Caco-2 (cell line): Measurements from ENCODE around the gene SPOCK1. TPM values are rescaled to one million over a fixed set of nuclear protein-coding genes. Genes with fewer than 3 reads are reported as not detected.

Source experiments
- BruUV-seq: library from RNA; stranded (reverse); fragments of 400-500 nt; replicated peaks from 2 replicates; lab custom pipeline; 2021; lab: Mats Ljungman, UMichigan
- CTCF ChIA-PET: fragments of 300-600 bp; sonication (Branson Sonifier 250); formaldehyde crosslinking; loops from one replicate; lab custom pipeline; 2022; ENCODE audit warnings: antibody characterized with exemption; lab: Charles Lee
- POLR2A ChIA-PET: fragments of 300-600 bp; sonication (Branson Sonifier 250); formaldehyde crosslinking; loops from one replicate; lab custom pipeline; 2022; ENCODE audit warnings: antibody characterized with exemption; lab: Charles Lee
- DNase-seq, 2 experiments: peaks; one replicate each; pipeline versions ENCODE4 v3.0.0 to v3.0.0-alpha.2; 2020 to 2022
- H3K27me3 ChIP-seq: replicated peaks from 2 replicates; pipeline ENCODE4 v1.6.0; 2011; ENCODE audit warnings: low read length; ENCODE audit not compliant: control insufficient read depth, insufficient read depth
- H3K36me3 ChIP-seq: 2 replicates; pipeline ENCODE4 v1.5.1; 2011; ENCODE audit warnings: low read length; ENCODE audit not compliant: control insufficient read depth, insufficient read depth
- H3K4me1 ChIP-seq: fragments of 250-450 bp; sonication (Bioruptor Pico); 2 replicates; pipeline ENCODE4 v1.5.1; 2020; ENCODE audit warnings: mild to moderate bottlenecking
- H3K4me3 ChIP-seq: 2 replicates; pipeline ENCODE4 v1.5.1; 2011; ENCODE audit warnings: low read depth, mild to moderate bottlenecking, control low read depth, low read length
- H3K9me3 ChIP-seq: fragments of 250-450 bp; sonication (Bioruptor Pico); 2 replicates; pipeline ENCODE4 v1.5.1; 2020; ENCODE audit warnings: mild to moderate bottlenecking, moderate library complexity
- H3K27ac Mint-ChIP-seq: one replicate; pipeline ENCODE4 v1.8.0; 2022; ENCODE audit warnings: mixed read lengths; ENCODE audit not compliant: unreplicated experiment
- H3K27me3 Mint-ChIP-seq: one replicate; pipeline ENCODE4 v1.8.0; 2022; ENCODE audit warnings: mixed read lengths; ENCODE audit not compliant: insufficient read depth, unreplicated experiment
- H3K36me3 Mint-ChIP-seq: one replicate; pipeline ENCODE4 v1.8.0; 2022; ENCODE audit warnings: mild to moderate bottlenecking, mixed read lengths; ENCODE audit not compliant: insufficient read depth, unreplicated experiment
- H3K4me1 Mint-ChIP-seq: one replicate; pipeline ENCODE4 v1.8.0; 2022; ENCODE audit warnings: low read depth, mixed read lengths; ENCODE audit not compliant: unreplicated experiment
- H3K4me3 Mint-ChIP-seq: one replicate; pipeline ENCODE4 v1.8.0; 2022; ENCODE audit warnings: mild to moderate bottlenecking, moderate library complexity, mixed read lengths; ENCODE audit not compliant: unreplicated experiment
- H3K9me3 Mint-ChIP-seq: one replicate; pipeline ENCODE4 v1.8.0; 2022; ENCODE audit warnings: mixed read lengths; ENCODE audit not compliant: unreplicated experiment
- CTCF ChIP-seq, 2 experiments: fragments of 200-600 bp in 1 of 2; IDR thresholded peaks; 1 replicate in 1 of 2; 2 replicates in 1 of 2; pipeline versions ENCODE4 v1.5.1 to v1.8.0; 2011 to 2022; ENCODE audit warnings: antibody characterized with exemption in 1 of 2, control low read depth in 1 of 2, inconsistent platforms in 1 of 2, low read depth in 1 of 2, low read length in 1 of 2, mild to moderate bottlenecking in 1 of 2, moderate library complexity in 1 of 2; ENCODE audit not compliant: insufficient read depth in 1 of 2, severe bottlenecking in 1 of 2, unreplicated experiment in 1 of 2
- intact Hi-C: fragments of 100-400 bp; cut with micrococcal nuclease; formaldehyde crosslinking; loops from one replicate; pipeline ENCODE4 v1.10.0; 2022; ENCODE audit not compliant: unreplicated experiment
- total RNA-seq: library from RNA; stranded (reverse); gene quantifications from 2 replicates; pipeline ENCODE4 v1.2.3, GENCODE V29; 2022

SPOCK1 gene
- total RNA-seq, 1 experiment from 2014 or later, result not detected

- no peak for DNase-seq
Measured at GRCh38 chr5:137085206-137085605, 413.9 kb downstream of the SPOCK1 start.

GRCh38 chr5:137084016-137084415, 415.1 kb downstream of the SPOCK1 start:
- ChIA-PET POLR2A (no interaction called here), CTCF (no interaction called here)

More at GRCh38 chr5:137085206-137085605, 413.9 kb downstream of the SPOCK1 start:
- ChIA-PET POLR2A (no interaction called here), CTCF (interaction anchor here (1.1 kb wide), 1 partner anchor 20 kb away, joined by 3 read pairs; no protein-coding TSS in a partner anchor)
- H3K4me3 Mint-ChIP-seq, result no peak overlapping the region
- no TSS peak for BruUV-seq
- Histone ChIP-seq H3K36me3 (no peaks in the 10 kb centered on the region), H3K4me3 (no peak overlapping the region), H3K9me3 (no peaks in the 10 kb centered on the region), H3K27me3 (no peaks in the 10 kb centered on the region; the same call in 1 of the 2 replicates), H3K4me1 (no peaks in the 10 kb centered on the region)
- no peaks in the 10 kb centered on the region for H3K36me3 Mint-ChIP-seq
- peaks cover 17% of the 10 kb centered on the region for H3K27me3 Mint-ChIP-seq
- H3K4me1 Mint-ChIP-seq, result no peaks in the 10 kb centered on the region
- H3K9me3 Mint-ChIP-seq, result no peaks in the 10 kb centered on the region
- no peak overlapping the region for H3K27ac Mint-ChIP-seq
- intact Hi-C loops, result no loop called here
- TF ChIP-seq CTCF (IDR thresholded peaks at IDR 0.05; ENCODE audit: insufficient read depth in 1 of 2, low read depth in 1 of 2, low read length in 1 of 2, severe bottlenecking in 1 of 2, unreplicated experiment in 1 of 2), result no peak

GRCh38 chr5:137082951-137083350, 416.2 kb downstream of the SPOCK1 start:
- H3K9me3 ChIP-seq, result no peaks in the 10 kb centered on the region
- DNase-seq, result no peak
- ChIA-PET CTCF (no interaction called here), POLR2A (interaction anchor here (0.5 kb wide), 1 partner anchor 12 kb away, joined by 4 read pairs; no protein-coding TSS in a partner anchor)
- H3K4me1 ChIP-seq, result no peaks in the 10 kb centered on the region
- Mint-ChIP-seq H3K27ac (no peak overlapping the region), H3K4me1 (no peaks in the 10 kb centered on the region), H3K9me3 (no peaks in the 10 kb centered on the region), H3K4me3 (no peak overlapping the region), H3K36me3 (no peaks in the 10 kb centered on the region), H3K27me3 (peaks cover 23% of the 10 kb centered on the region)
- H3K4me3 ChIP-seq, result no peak overlapping the region
- no peaks in the 10 kb centered on the region for H3K36me3 ChIP-seq
- no peak for TF ChIP-seq CTCF (IDR thresholded peaks at IDR 0.05; ENCODE audit: insufficient read depth in 1 of 2, low read depth in 1 of 2, low read length in 1 of 2, severe bottlenecking in 1 of 2, unreplicated experiment in 1 of 2)
- BruUV-seq, result no TSS peak
- no peaks in the 10 kb centered on the region; the same call in 1 of the 2 replicates for H3K27me3 ChIP-seq
- intact Hi-C loops, result no loop called here

More at GRCh38 chr5:137084016-137084415, 415.1 kb downstream of the SPOCK1 start:
- Mint-ChIP-seq H3K4me1 (no peaks in the 10 kb centered on the region), H3K27ac (no peak overlapping the region), H3K9me3 (no peaks in the 10 kb centered on the region), H3K27me3 (peaks cover 25% of the 10 kb centered on the region), H3K36me3 (no peaks in the 10 kb centered on the region), H3K4me3 (no peak overlapping the region)
- Histone ChIP-seq H3K36me3 (no peaks in the 10 kb centered on the region), H3K4me1 (no peaks in the 10 kb centered on the region), H3K9me3 (no peaks in the 10 kb centered on the region), H3K27me3 (no peaks in the 10 kb centered on the region; the same call in 1 of the 2 replicates), H3K4me3 (no peak overlapping the region)
- no TSS peak for BruUV-seq
- TF ChIP-seq CTCF (IDR thresholded peaks at IDR 0.05; ENCODE audit: insufficient read depth in 1 of 2, low read depth in 1 of 2, low read length in 1 of 2, severe bottlenecking in 1 of 2, unreplicated experiment in 1 of 2), result no peak
- no peak for DNase-seq
- intact Hi-C loops, result no loop called here
